Uterus (tissue), 4 donors: ENCODE results near the gene NTRK2. TPM values are rescaled to one million over a fixed set of nuclear protein-coding genes. Genes with fewer than 3 reads are reported as not detected.

ENCODE experiments used
- DNase-seq, 2 donors: peaks; one replicate each; pipeline ENCODE4 v3.0.0-alpha.2; 2019 to 2020
- H3K27ac ChIP-seq, 2 donors: fragments of 200-600 bp; sonication (generic); 1 replicate in 1 of 2; 2 replicates in 1 of 2; pipeline ENCODE4 v1.5.1; 2016 to 2018
- H3K27me3 ChIP-seq, 2 donors: fragments of 200-600 bp; sonication (generic); one replicate each; pipeline ENCODE4 v1.5.1; 2018 to 2019; ENCODE audit warnings: control low read depth in 1 of 2
- H3K36me3 ChIP-seq, 2 donors: fragments of 200-600 bp; sonication (generic); one replicate each; pipeline ENCODE4 v1.5.1; 2019; ENCODE audit warnings: control low read depth in 1 of 2
- H3K4me1 ChIP-seq, 2 donors: fragments of 200-600 bp; sonication (generic); one replicate each; pipeline ENCODE4 v1.5.1; 2018 to 2019; ENCODE audit warnings: control low read depth in 1 of 2
- H3K4me3 ChIP-seq, 2 donors: fragments of 200-600 bp; sonication (generic); 1 replicate in 1 of 2; 2 replicates in 1 of 2; pipeline ENCODE4 v1.5.1; 2018 to 2019; ENCODE audit warnings: mild to moderate bottlenecking in 1 of 2
- H3K9me3 ChIP-seq, 2 donors: fragments of 200-600 bp; sonication (generic); one replicate each; pipeline ENCODE4 v1.5.1; 2019; ENCODE audit warnings: control low read depth in 1 of 2
- POLR2A ChIP-seq, 2 donors: fragments of 450-650 bp; IDR thresholded peaks; one replicate each; pipeline ENCODE4 v1.6.1; 2016; ENCODE audit warnings: antibody characterized with exemption in 2 of 2, mild to moderate bottlenecking in 1 of 2, moderate library complexity in 1 of 2
- intact Hi-C: fragments of 100-400 bp; cut with DNase I; formaldehyde crosslinking; loops from one replicate; pipeline ENCODE4 v1.15.1; 2023; ENCODE audit warnings: low total_unique reads
- total RNA-seq, 4 donors: library from RNA; depleted of rRNA in 3 of 4; stranded (reverse); fragments of >200 nt in 3 of 4; gene quantifications; one replicate each; pipeline versions ENCODE4 v1.1.0 to v1.2.4, GENCODE V29; 2014 to 2023
- TF ChIP-seq, protein P1 (sequence below), 4 experiments: fragments of 200-600 bp in 2 of 4; fragments of 450-650 bp in 2 of 4; sonication (generic) in 2 of 4; IDR thresholded peaks; one replicate each; pipeline ENCODE4 v1.5.1; 2016 to 2019; ENCODE audit warnings: antibody characterized with exemption in 4 of 4, mild to moderate bottlenecking in 2 of 4, moderate library complexity in 1 of 4
- donor health status: DM: yes; HTN: yes; CAD: no.

NTRK2 gene
- total RNA-seq, 4 donors from 2014 or later, result 6.5 to 23.2 (median 12.5) TPM

DNA sequence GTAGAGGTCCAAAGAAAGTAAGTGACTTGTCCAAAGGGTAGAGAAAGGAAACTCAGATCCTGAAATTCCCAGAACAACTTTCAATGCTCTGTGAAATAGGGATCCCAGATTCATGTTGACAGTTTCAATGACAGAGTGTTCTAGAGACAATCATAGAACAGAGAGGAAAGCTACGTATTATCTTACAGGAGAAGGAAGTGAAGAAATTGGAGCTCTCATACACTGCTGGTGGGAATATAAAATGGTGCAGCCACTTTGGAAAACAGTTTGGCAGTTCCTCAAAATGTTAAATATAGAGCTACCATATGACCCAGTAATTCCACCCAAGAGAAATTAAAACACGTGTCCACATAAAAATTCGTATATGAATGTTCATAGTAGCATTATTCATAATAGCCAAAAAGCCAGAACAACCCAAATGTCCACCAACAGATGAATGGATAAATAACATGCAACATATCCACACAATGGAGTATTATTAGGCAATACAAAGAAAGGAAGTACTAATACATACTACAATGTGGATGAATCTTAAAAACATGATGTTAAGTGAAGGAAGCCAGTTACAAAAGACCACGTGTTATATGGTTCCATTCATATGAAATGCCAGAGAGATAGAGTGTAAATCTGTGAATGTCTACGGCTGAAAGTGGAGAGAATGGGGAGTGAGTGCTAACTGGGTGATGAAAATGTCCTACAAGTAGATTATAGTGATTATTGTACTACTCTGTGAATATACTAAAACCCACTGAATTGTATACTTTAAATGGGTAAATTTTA is 197.1 kb downstream of the NTRK2 start:
- Histone ChIP-seq H3K4me3 (no peak overlapping the region), H3K36me3 (no peaks in the 10 kb centered on the region), H3K27me3 (no peaks in the 10 kb centered on the region), H3K9me3 (no peaks in the 10 kb centered on the region), H3K27ac (no peak overlapping the region), H3K4me1 (no peaks in the 10 kb centered on the region)
- intact Hi-C loops, result no loop called here
- TF ChIP-seq, protein P1, sequence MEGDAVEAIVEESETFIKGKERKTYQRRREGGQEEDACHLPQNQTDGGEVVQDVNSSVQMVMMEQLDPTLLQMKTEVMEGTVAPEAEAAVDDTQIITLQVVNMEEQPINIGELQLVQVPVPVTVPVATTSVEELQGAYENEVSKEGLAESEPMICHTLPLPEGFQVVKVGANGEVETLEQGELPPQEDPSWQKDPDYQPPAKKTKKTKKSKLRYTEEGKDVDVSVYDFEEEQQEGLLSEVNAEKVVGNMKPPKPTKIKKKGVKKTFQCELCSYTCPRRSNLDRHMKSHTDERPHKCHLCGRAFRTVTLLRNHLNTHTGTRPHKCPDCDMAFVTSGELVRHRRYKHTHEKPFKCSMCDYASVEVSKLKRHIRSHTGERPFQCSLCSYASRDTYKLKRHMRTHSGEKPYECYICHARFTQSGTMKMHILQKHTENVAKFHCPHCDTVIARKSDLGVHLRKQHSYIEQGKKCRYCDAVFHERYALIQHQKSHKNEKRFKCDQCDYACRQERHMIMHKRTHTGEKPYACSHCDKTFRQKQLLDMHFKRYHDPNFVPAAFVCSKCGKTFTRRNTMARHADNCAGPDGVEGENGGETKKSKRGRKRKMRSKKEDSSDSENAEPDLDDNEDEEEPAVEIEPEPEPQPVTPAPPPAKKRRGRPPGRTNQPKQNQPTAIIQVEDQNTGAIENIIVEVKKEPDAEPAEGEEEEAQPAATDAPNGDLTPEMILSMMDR (IDR thresholded peaks at IDR 0.05), result no peak
- TF ChIP-seq POLR2A (IDR thresholded peaks at IDR 0.05), result no peak
- DNase-seq, result no peak

DNA sequence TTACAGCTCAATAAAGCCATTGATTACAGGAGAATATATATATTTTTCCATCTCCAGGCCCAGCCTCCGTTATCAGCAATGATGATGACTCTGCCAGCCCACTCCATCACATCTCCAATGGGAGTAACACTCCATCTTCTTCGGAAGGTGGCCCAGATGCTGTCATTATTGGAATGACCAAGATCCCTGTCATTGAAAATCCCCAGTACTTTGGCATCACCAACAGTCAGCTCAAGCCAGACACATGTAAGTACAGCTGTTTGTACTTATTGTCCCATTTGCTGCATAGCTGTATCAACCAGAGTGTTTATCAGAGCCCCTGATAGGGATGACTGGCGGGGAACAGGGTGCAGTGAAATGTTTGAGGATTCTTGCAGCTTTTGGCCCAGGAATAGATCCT is 197.7 kb downstream of the NTRK2 start:
- intact Hi-C loops, result no loop called here
- no peak for DNase-seq
- no peak for TF ChIP-seq POLR2A (IDR thresholded peaks at IDR 0.05)
- TF ChIP-seq, protein P1 (IDR thresholded peaks at IDR 0.05), result no peak
- Histone ChIP-seq H3K4me1 (no peaks in the 10 kb centered on the region), H3K36me3 (no peaks in the 10 kb centered on the region), H3K9me3 (no peaks in the 10 kb centered on the region), H3K27me3 (no peaks in the 10 kb centered on the region), H3K27ac (no peak overlapping the region), H3K4me3 (no peak overlapping the region)

DNA sequence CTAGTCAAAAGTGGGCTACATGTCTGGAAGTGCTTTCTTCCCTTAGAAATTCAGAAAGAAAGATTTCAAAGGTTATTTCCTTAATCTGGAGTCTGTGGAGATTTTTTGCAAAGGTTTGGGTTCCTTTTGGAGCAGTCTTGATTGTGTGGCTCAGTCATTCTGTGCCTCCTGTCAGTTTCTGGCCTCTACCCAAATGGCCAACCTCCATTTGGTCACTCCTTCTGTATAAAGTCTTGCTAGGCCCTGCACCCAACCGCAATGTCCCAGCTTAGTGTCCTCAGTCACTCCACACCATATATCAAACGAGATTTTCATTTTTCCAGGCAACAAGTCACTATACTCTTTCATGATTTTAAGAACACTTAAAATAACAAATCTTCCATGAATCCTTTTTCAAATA is 199.6 kb downstream of the NTRK2 start:
- no peak overlapping the region for H3K27ac ChIP-seq
- H3K27me3 ChIP-seq, result no peaks in the 10 kb centered on the region
- H3K4me3 ChIP-seq, result no peak overlapping the region
- no peak for DNase-seq
- no peaks in the 10 kb centered on the region for H3K36me3 ChIP-seq
- intact Hi-C loops, result no loop called here
- TF ChIP-seq, protein P1 (IDR thresholded peaks at IDR 0.05), result no peak
- no peak for TF ChIP-seq POLR2A (IDR thresholded peaks at IDR 0.05)
- H3K4me1 ChIP-seq, result no peaks in the 10 kb centered on the region
- no peaks in the 10 kb centered on the region for H3K9me3 ChIP-seq

DNA sequence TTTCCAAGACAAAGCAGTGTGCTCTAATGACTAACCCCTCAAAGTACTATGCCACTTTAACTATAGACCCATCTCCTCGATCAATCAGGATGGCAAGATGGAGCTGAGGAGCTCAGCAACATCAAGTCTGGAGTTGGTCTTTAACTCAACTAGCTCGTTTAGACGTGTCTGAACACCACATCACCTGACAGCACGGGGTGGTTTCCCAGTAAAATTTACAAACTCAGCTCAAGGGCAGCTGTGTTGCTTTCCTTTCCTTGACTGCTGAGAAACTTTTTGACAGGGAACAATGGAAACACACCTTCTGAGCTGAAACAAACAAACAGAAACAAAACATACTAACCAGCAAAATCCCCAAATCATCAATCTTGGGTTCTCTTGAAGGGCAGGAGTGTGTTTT is 202.5 kb downstream of the NTRK2 start:
- intact Hi-C loops, result no loop called here
- H3K36me3 ChIP-seq, result no peaks in the 10 kb centered on the region
- H3K27ac ChIP-seq, result no peak overlapping the region
- H3K27me3 ChIP-seq, result no peaks in the 10 kb centered on the region
- H3K9me3 ChIP-seq, result no peaks in the 10 kb centered on the region
- H3K4me3 ChIP-seq, result no peak overlapping the region
- DNase-seq, result no peak
- TF ChIP-seq, protein P1 (IDR thresholded peaks at IDR 0.05), result no peak
- TF ChIP-seq POLR2A (IDR thresholded peaks at IDR 0.05), result no peak
- H3K4me1 ChIP-seq, result no peaks in the 10 kb centered on the region

DNA sequence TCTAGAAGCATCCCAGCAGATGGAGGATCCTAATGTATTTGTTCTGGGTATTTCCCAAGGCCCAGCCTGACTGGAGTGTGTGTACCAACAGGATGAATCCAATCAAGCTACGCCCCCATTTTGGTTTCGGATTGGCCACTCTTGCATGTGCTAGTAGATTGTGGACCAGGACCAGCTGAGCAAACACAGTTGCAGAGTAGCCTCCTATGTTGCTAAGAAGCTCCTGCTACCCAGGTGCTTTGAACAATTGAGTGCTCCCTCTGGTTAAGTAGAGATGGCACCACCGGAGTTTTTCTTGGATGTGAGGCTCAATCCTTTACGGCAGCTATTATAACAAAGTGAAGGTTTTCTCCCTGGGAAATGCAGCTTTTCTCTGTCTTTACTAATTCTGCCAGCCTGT is 204.5 kb downstream of the NTRK2 start:
- intact Hi-C loops, result no loop called here
- no peaks in the 10 kb centered on the region for H3K27me3 ChIP-seq
- no peak overlapping the region for H3K27ac ChIP-seq
- no peaks in the 10 kb centered on the region for H3K9me3 ChIP-seq
- no peaks in the 10 kb centered on the region for H3K36me3 ChIP-seq
- no peak for DNase-seq
- H3K4me3 ChIP-seq, result no peak overlapping the region
- TF ChIP-seq POLR2A (IDR thresholded peaks at IDR 0.05), result no peak
- TF ChIP-seq, protein P1 (IDR thresholded peaks at IDR 0.05), result no peak
- H3K4me1 ChIP-seq, result no peaks in the 10 kb centered on the region
